Endothelial cell of umbilical vein (primary cell): ENCODE data around the gene MBNL2.

Source experiments
- EZH2 ChIP-seq: IDR thresholded peaks from 2 replicates; pipeline ENCODE4 v1.6.1; 2012; ENCODE audit warnings: borderline replicate concordance, low read depth, mild to moderate bottlenecking, moderate library complexity, low read length, inconsistent platforms; ENCODE audit not compliant: severe bottlenecking
- GATA2 ChIP-seq: IDR thresholded peaks from 2 replicates; pipeline ENCODE4 v1.7.0; 2011; ENCODE audit warnings: low read depth, mild to moderate bottlenecking, moderate library complexity, mixed read lengths, low read length; ENCODE audit not compliant: insufficient read length, insufficient read depth
- MAX ChIP-seq: IDR thresholded peaks from 2 replicates; pipeline ENCODE4 v1.6.1; 2011; ENCODE audit not compliant: insufficient read depth, insufficient read length

- no peak for TF ChIP-seq EZH2
- TF ChIP-seq MAX = no peak
- no peak for TF ChIP-seq GATA2
These were observed 47.5 kb downstream of the MBNL2 start for GRCh38 chr13:97269603-97270002.
